Mesendoderm (in vitro differentiated cells): ENCODE results near the gene USP49.
A peak's percentile ranks its signal among the peaks of the same experiment; 100 is the strongest.

Experiments used
- DNase-seq: peaks from one replicate; pipeline ENCODE4 v3.0.0; 2013
- H2AK5ac ChIP-seq: 2 replicates; pipeline ENCODE4 v1.6.1; 2013; ENCODE audit warnings: low read length, inconsistent platforms
- H2BK120ac ChIP-seq: 2 replicates; pipeline ENCODE4 v1.6.1; 2013; ENCODE audit warnings: low read depth, mild to moderate bottlenecking, low read length, moderate library complexity, mixed read lengths
- H2BK15ac ChIP-seq: replicated peaks from 2 replicates; pipeline ENCODE4 v1.6.1; 2013; ENCODE audit warnings: low read depth, mild to moderate bottlenecking, moderate library complexity
- H2BK5ac ChIP-seq: 2 replicates; pipeline ENCODE4 v1.6.1; 2013; ENCODE audit warnings: low read length, inconsistent platforms
- H3K18ac ChIP-seq: 2 replicates; pipeline ENCODE4 v1.6.1; 2013; ENCODE audit warnings: mild to moderate bottlenecking, low read length, mixed read lengths
- H3K23ac ChIP-seq: one replicate; pipeline ENCODE4 v1.6.1; 2013; ENCODE audit warnings: low read length
- H3K27ac ChIP-seq: 2 replicates; pipeline ENCODE4 v1.5.1; 2013; ENCODE audit warnings: low read depth, mild to moderate bottlenecking, inconsistent platforms, low read length, moderate library complexity
- H3K27me3 ChIP-seq: 2 replicates; pipeline ENCODE4 v1.6.1; 2013; ENCODE audit warnings: low read length, control low read depth, mild to moderate bottlenecking, inconsistent platforms; ENCODE audit not compliant: insufficient read depth, poor library complexity
- H3K36me3 ChIP-seq: 2 replicates; pipeline ENCODE4 v1.6.1; 2013; ENCODE audit warnings: low read length, inconsistent platforms; ENCODE audit not compliant: control insufficient read depth, insufficient read depth
- H3K4ac ChIP-seq: one replicate; pipeline ENCODE4 v1.6.1; 2013; ENCODE audit warnings: low read depth, mild to moderate bottlenecking, low read length, moderate library complexity
- H3K4me1 ChIP-seq: 2 replicates; pipeline ENCODE4 v1.6.1; 2013; ENCODE audit warnings: low read depth, low read length, inconsistent platforms; ENCODE audit not compliant: control insufficient read depth
- H3K4me2 ChIP-seq: 2 replicates; pipeline ENCODE4 v1.6.1; 2013; ENCODE audit warnings: low read length
- H3K4me3 ChIP-seq: 2 replicates; pipeline ENCODE4 v1.5.1; 2013; ENCODE audit warnings: mild to moderate bottlenecking, low read length
- H3K56ac ChIP-seq: one replicate; pipeline ENCODE4 v1.6.1; 2013; ENCODE audit warnings: low read length
- H3K79me1 ChIP-seq: 2 replicates; pipeline ENCODE4 v1.6.1; 2013; ENCODE audit warnings: low read length, inconsistent platforms
- H3K79me2 ChIP-seq: 2 replicates; pipeline ENCODE4 v1.6.1; 2013; ENCODE audit warnings: mild to moderate bottlenecking, low read length; ENCODE audit not compliant: control insufficient read depth, insufficient read depth
- H3K9ac ChIP-seq: 2 replicates; pipeline ENCODE4 v1.6.1; 2013; ENCODE audit warnings: low read length, inconsistent platforms
- H4K5ac ChIP-seq: one replicate; pipeline ENCODE4 v1.6.1; 2013; ENCODE audit warnings: low read length
- H4K8ac ChIP-seq: one replicate; pipeline ENCODE4 v1.6.1; 2013; ENCODE audit warnings: low read depth, mild to moderate bottlenecking, control low read depth, low read length, moderate library complexity
- WGBS: extraction: QIAGEN DNeasy Blood & Tissue Kit; methylation state at CpG from one replicate; pipeline ENCODE4 v1.1.7; 2013; ENCODE audit warnings: low lambda C conversion rate, missing lambda C conversion rate; ENCODE audit not compliant: insufficient coverage; ENCODE audit errors: extremely low coverage; 5-methylcytosine and 5-hydroxymethylcytosine counted together

Gene USP49

DNA sequence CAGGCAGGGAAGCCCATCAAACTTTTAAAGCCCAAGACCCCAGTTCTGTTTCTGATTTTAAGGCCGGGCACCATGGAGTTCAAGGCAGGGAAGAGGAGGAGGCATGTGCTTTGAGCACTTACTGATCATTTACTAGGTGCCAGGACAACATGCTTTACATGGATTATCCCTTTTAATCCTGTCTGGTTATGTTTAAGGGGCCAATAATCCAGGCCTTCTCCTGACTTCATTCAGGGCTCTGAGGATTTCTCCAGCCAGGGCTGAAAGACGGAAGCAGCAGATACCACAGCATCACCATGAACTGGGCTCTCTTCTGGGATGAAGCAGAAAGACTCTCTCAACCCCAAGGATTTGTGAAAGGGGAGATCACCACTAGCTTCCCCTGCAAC lies 42.3 kb upstream of the USP49 start:
- no peak overlapping the region for H4K5ac ChIP-seq
- H3K23ac ChIP-seq = no peak overlapping the region
- peaks cover 18% of the 10 kb centered on the region for H3K4me1 ChIP-seq
- no peak overlapping the region for H2BK5ac ChIP-seq
- H3K4me3 ChIP-seq = no peak overlapping the region
- H3K27me3 ChIP-seq = no peaks in the 10 kb centered on the region
- H3K56ac ChIP-seq = no peak overlapping the region
- no peak overlapping the region for H2BK15ac ChIP-seq
- no peak overlapping the region for H3K4ac ChIP-seq
- H3K18ac ChIP-seq = no peak overlapping the region
- H3K9ac ChIP-seq = no peak overlapping the region
- no peak for DNase-seq
- no peak overlapping the region for H2BK120ac ChIP-seq
- no peaks in the 10 kb centered on the region for H3K79me2 ChIP-seq
- no peak overlapping the region for H3K27ac ChIP-seq
- no CpG with 5 or more reads among the region's 2 CpGs for WGBS
- no peak overlapping the region for H3K4me2 ChIP-seq
- peaks cover 6% of the 10 kb centered on the region for H3K79me1 ChIP-seq
- H4K8ac ChIP-seq = no peak overlapping the region
- peaks cover 4% of the 10 kb centered on the region for H3K36me3 ChIP-seq
- no peak overlapping the region for H2AK5ac ChIP-seq

- H4K8ac ChIP-seq = no peak overlapping the region
- no peak overlapping the region for H4K5ac ChIP-seq
- no peak overlapping the region for H3K23ac ChIP-seq
- H3K4me1 ChIP-seq = peaks cover 16% of the 10 kb centered on the region
- no CpG with 5 or more reads among the region's 10 CpGs for WGBS
- H2BK15ac ChIP-seq = no peak overlapping the region
- H3K4me3 ChIP-seq = no peak overlapping the region
- H3K4ac ChIP-seq = no peak overlapping the region
- no peak overlapping the region for H2BK120ac ChIP-seq
- DNase-seq = peak; percentile 89
- H2AK5ac ChIP-seq = no peak overlapping the region
- peaks cover 11% of the 10 kb centered on the region for H3K36me3 ChIP-seq
- no peak overlapping the region for H3K56ac ChIP-seq
- no peak overlapping the region for H3K9ac ChIP-seq
- no peak overlapping the region for H2BK5ac ChIP-seq
- H3K4me2 ChIP-seq = no peak overlapping the region
- no peaks in the 10 kb centered on the region for H3K79me2 ChIP-seq
- H3K79me1 ChIP-seq = peaks cover 6% of the 10 kb centered on the region
- H3K27me3 ChIP-seq = no peaks in the 10 kb centered on the region
- H3K27ac ChIP-seq = no peak overlapping the region
- no peak overlapping the region for H3K18ac ChIP-seq
Observed at GRCh38 chr6:41936073-41936837, 41.1 kb upstream of the USP49 start.

GRCh38 chr6:41935685-41936072 lies 40.5 kb upstream of the USP49 start:
- Histone ChIP-seq H2BK15ac (no peak overlapping the region), H3K18ac (no peak overlapping the region), H3K27ac (no peak overlapping the region), H3K27me3 (no peaks in the 10 kb centered on the region), H2BK120ac (no peak overlapping the region), H3K4me2 (no peak overlapping the region), H3K79me1 (peaks cover 6% of the 10 kb centered on the region), H3K4me1 (peaks cover 16% of the 10 kb centered on the region), H3K56ac (no peak overlapping the region), H4K5ac (no peak overlapping the region), H3K36me3 (peaks cover 11% of the 10 kb centered on the region), H2AK5ac (no peak overlapping the region), H3K23ac (no peak overlapping the region), H3K9ac (no peak overlapping the region), H2BK5ac (no peak overlapping the region), H4K8ac (no peak overlapping the region), H3K4ac (no peak overlapping the region), H3K79me2 (no peaks in the 10 kb centered on the region), H3K4me3 (no peak overlapping the region)
- no CpG with 5 or more reads among the region's 8 CpGs for WGBS
- no peak for DNase-seq

DNA sequence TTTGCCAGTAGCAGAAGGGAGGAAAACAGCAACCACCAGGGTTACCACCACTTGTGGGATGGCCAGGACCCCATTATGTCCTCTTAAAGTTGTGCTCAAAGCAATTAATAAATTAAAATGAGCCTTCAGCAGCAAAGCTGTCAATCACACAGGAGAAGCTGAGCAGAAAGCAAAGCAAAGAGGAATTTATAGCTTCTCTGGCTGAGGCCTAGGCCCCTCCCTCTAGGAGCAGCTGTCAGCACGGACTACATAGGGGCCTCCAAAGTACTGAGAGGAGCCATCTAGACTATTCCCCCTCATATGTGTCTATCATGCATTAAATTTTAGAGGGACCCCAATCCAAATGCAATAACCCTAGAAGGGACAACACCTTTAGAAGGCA lies 40.0 kb upstream of the USP49 start:
- Histone ChIP-seq H3K56ac (no peak overlapping the region), H3K79me2 (no peaks in the 10 kb centered on the region), H2BK120ac (no peak overlapping the region), H3K23ac (no peak overlapping the region), H3K27me3 (no peaks in the 10 kb centered on the region), H3K4me3 (no peak overlapping the region), H4K8ac (no peak overlapping the region), H3K4ac (no peak overlapping the region), H3K4me1 (peaks cover 15% of the 10 kb centered on the region), H3K9ac (no peak overlapping the region), H2AK5ac (no peak overlapping the region), H2BK5ac (no peak overlapping the region), H4K5ac (no peak overlapping the region), H3K27ac (no peak overlapping the region), H3K18ac (no peak overlapping the region), H3K36me3 (peaks cover 13% of the 10 kb centered on the region), H3K79me1 (peaks cover 6% of the 10 kb centered on the region), H3K4me2 (no peak overlapping the region), H2BK15ac (no peak overlapping the region)
- no peak for DNase-seq
- no CpG with 5 or more reads among the region's 1 CpG for WGBS

DNA sequence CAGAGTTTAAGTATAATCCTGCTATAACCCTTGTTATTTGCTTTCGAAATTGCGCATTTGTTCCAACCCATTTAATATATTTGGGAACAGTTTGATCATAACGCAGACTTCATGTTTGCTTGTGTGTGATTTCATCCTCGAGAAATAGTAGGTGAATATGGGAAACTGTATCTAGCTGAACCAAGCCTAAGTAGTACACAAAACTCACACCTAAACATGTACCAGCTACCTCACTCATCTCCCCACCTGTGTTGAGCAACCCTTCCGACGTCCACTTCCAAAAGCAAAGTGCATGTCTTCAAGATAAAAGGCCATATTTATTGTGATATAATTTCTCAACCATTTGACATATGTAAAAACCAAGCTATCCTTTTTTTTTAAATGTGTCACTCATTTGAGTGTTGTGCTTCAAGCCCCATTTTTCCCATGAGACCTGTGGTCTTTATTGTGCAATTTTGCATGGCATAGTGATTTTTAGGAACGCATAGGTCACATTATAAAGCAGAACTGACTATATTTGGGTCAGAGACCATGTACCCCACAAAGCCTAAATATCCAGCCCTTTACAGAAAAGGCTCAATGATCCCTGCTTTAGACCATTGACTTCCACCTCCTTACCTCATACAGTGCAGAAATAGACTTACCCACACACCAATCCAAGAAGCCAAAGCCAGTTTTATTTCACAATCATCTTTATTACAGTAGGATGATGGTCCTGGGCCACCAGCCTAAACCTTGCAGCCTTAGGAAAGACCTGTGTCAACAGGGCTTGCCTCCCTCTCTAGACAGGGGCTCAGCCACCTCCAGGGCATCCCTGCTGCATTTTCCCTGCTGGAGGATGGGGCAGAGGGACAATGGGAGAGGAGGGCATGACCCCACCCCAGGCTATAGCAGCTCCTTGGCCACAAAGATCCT lies 39.4 kb upstream of the USP49 start:
- H4K8ac ChIP-seq = no peak overlapping the region
- no peak overlapping the region for H3K9ac ChIP-seq
- no peaks in the 10 kb centered on the region for H3K27me3 ChIP-seq
- peaks cover 7% of the 10 kb centered on the region for H3K79me1 ChIP-seq
- no peak overlapping the region for H3K4me3 ChIP-seq
- H3K36me3 ChIP-seq = peaks cover 16% of the 10 kb centered on the region
- H3K4me2 ChIP-seq = no peak overlapping the region
- no peak overlapping the region for H2BK120ac ChIP-seq
- no peaks in the 10 kb centered on the region for H3K79me2 ChIP-seq
- H2BK15ac ChIP-seq = no peak overlapping the region
- H3K4me1 ChIP-seq = peaks cover 8% of the 10 kb centered on the region
- no peak overlapping the region for H3K27ac ChIP-seq
- no CpG with 5 or more reads among the region's 7 CpGs for WGBS
- no peak overlapping the region for H3K18ac ChIP-seq
- no peak overlapping the region for H2AK5ac ChIP-seq
- H3K23ac ChIP-seq = no peak overlapping the region
- DNase-seq = peak; percentile 31
- H3K4ac ChIP-seq = no peak overlapping the region
- no peak overlapping the region for H3K56ac ChIP-seq
- no peak overlapping the region for H4K5ac ChIP-seq
- H2BK5ac ChIP-seq = no peak overlapping the region
